ENCODE results near the gene POLR2B.

- no peak for TF ChIP-seq EZH2 (IDR thresholded peaks at IDR 0.05)
- TF ChIP-seq CTCF (IDR thresholded peaks at IDR 0.05) = no peak
- TF ChIP-seq EZH2phosphoT487 (IDR thresholded peaks at IDR 0.05) = no peak
Observed at GRCh38 chr4:56995525-56995924, 16.8 kb downstream of the POLR2B start.

Data from neural progenitor cell (in vitro differentiated cells).